NK-92 (cell line): Measurements from ENCODE around the gene CDPF1.

Source experiments
- DNase-seq: peaks from one replicate; lab custom pipeline; 2025; ENCODE audit not compliant: unreplicated experiment; lab: John Stamatoyannopoulos, UW

The CDPF1 gene

DNA sequence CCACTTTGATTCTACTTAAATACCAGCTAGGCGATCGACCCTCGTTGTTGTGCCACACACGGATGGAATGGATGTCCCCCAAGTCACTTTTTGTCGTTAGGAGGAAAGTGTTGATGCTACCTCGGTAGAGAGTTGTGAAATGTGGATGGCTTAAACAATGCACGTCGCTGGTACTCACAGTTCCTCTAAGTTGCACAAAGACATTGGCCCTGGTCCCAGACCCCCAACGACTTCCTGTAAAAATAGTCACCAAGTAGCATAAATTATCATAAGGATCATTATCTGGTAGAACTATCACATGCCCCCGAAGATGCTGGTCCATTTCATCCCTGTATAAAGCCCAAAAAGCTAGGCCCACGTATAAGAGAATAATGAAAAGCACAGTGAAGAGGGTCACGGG is 9.3 kb upstream of the CDPF1 start:
- DNase-seq, result no peak

DNA sequence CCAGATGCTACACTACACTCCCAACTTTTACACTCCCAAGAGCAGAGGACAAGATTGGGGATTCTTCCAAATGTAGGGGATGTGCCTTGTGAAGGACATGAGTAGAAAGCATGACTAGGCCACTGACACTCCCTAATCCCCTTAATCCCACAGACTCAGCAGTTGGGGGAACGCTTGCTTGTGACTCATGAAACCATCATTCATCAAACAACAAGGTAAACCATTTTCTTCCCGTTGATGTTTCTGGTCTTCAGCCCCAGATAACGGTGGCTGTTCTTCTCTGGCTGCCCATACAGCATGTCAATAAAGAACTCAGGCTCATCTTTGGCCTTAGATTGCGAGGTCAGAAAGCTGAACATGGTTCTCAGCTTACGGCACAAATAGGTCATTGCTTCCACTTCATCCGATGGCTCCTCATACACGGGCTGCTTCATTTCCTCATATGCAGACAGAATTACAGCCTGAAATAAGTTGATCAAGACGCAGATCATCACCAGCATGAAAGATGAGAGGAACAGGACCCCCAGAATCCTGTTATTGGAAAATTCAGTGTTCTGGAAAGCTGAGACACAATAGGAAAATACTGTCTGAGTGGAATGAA is 6.4 kb upstream of the CDPF1 start:
- DNase-seq, result no peak

DNA sequence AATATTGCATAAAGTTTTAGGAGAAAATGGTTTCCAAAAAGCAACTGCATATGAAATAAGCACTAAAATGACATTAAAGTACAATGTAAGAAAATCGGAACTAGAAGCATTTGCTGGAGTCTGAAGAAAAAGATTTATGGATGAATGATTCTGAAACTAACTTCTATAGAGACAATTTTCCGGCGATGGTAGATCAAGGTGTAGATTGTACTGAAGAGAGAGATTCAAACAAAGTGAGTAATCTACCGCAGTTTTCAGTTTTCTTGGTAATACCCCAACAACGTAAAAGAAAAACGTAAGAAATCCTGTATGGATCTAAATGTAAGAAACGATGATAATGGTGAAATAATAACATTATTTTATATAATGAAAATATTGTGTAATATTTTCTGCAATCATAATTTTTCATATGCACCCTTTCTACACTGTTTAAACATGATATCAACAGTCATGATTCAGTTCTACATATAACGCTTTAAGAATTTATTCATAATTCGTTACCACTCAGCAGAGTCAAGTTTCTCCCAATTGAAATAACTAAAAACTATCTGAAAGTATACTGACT is 1.8 kb upstream of the CDPF1 start:
- DNase-seq, result no peak

DNA sequence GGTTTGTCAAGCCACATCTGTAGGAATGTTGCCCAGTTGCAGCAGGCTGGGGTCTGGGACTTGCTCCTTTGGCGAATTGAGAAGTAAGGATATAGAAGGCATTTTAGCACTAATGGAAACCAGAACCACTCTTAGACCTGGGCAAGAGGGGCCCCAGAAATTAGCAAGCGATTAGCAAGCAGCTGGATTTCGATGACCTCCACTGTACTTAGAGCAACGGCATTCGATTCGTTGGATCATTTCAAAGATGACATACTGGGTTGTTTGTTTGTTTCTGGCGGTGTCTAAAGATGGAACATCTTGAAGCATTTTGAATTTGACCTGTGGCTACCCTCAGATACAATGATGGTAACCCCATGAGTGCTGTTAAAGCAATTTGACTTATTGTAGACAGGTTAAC is 1.2 kb upstream of the CDPF1 start:
- no peak for DNase-seq

DNA sequence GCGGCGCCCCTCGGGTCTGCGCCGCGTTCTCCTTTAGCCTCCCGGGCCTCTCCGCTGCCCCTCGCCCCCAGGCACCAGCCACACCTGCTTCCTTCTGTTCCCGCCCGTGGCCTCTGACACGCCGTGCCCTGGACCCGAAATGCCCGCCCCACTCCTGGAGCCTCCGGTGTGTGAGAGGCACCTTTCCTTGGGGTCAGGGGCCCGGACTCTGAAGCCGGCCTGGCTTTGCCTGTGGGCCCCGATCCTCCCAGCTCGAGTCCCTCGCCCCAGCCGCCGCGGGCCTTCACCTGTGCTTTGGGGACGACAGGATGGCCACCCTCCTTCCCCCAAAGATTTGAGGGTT is 661 bp upstream of the CDPF1 start:
- no peak for DNase-seq

DNA sequence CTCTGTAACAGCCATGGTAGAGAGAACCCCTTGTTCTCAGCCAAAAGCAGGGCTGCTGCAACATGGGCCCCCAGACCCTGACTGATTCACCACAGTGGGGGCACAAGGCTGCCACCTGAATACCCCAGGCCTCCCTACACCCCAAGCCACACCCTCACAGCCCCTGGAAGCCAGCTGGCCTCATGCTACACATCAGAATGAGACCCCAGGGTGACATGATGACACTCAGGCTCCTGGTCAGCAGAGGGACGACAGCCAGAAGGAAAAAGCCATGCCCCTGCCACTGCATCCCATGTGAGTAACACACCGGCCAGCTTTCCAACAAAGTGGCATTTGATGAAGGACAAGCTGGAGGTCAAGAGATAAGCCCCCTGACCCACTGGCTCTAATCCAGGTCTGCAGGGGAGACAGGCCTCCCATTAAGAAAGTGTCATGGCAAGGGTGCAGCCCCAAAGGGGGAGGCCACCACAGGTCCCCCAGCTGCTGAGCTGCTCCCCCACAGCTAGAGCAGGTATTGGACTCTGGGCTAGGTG is 2.6 kb downstream of the CDPF1 start:
- no peak for DNase-seq

DNA sequence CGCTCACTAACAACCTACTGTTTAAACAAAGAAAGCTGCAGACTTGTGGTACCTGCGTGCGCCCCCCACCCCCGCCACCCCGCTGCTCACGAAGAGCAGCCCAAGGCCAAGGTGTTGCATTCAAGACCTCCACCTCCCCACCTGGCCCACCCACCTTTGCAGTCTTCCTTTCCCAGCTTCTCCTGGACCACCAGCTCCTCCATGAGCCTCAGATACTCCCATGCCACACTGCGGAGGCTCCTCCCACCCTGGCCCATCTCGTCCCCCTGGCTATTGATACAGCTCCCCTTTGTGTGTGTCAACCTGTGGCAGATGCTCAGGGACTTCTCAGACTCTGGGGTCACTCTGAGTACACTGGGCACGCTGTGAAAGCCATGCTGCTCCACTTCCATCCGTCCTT is 3.9 kb downstream of the CDPF1 start:
- no peak for DNase-seq

DNA sequence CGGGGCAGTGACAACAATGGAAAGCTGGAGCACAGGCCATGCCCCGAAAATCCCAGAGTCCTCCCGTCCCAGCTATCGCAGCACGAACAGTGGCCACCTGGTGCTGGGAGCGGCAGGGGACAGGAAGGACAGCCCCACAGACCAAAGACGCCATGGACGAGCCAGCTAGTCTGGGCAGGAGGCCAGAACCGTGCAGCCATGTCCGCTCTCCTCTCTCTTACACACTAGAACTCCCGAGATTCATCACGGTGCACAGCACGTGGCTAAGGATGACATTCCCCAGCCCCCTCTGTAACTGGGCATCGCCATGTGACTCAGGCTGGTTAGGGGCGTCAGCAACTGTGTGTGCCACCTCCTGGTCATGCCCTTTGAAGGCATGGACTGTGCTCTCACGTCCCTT is 4.6 kb downstream of the CDPF1 start:
- no peak for DNase-seq

DNA sequence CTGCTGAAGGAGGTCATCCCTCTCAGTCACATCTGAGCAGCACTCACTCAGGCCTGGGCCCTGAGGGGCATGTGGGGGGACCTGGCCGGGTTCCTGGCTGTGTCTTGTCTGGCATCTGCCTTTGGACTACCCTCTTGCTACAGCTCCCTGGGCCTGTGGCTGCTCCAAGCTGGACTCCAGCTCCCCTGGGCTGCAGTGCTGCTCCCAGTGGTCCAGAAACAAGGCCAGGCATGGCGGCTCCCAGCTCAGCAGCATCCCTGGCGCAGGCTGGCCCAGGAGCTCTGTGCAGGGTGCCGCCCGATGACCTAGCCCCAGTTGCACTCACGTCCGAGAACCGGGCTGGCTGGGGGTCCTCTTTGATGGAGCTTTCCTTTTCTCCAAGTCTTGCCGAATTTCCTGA is 5.3 kb downstream of the CDPF1 start:
- DNase-seq, result no peak

DNA sequence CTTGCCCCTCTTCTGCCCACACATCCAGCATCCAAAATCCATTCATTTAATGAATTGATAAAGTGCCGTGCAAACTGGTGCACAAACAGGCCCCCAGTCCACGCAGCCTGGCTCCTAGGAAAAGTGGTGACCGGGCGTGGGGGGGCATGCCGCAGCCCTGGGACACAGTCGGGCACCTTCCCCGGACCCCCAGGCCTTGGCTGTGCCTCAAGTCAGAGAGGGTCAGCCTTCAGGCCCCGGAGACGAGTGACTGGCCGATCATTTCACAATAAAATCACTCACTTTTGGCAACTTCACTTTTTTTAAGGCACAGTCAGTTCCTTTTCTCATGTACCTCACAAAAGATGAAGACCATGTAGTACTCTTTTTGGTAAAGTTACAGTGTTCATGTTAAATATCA is 8.0 kb downstream of the CDPF1 start:
- no peak for DNase-seq

DNA sequence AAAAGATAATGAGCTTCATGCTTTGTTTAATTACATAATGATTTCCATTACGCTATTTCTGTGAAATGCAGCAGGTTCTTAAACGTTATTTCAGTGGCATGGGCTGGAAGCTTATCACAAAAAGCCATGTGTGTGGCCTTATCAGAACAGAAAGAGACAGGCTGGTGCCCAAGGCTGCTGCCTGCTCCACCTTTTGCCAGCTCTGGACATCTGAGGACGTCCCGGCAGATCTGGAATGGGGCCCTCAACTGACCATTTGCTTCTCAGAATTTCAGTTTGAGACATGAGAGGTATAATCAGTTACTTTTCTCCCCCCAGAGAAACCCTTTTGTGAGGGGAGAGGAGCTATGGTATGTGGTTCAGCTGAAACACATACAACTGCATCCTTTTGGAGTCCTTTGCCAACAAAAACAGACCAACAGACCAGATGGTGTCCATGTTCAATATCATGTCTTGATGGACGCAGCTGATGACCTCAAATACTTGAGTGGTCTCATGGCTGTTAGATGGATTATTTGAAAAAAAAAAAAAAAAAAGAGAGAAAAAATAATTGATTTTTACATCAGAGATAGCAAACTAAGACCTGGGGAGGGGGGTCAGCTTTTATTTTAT is 8.6 kb downstream of the CDPF1 start:
- DNase-seq, result no peak

DNA sequence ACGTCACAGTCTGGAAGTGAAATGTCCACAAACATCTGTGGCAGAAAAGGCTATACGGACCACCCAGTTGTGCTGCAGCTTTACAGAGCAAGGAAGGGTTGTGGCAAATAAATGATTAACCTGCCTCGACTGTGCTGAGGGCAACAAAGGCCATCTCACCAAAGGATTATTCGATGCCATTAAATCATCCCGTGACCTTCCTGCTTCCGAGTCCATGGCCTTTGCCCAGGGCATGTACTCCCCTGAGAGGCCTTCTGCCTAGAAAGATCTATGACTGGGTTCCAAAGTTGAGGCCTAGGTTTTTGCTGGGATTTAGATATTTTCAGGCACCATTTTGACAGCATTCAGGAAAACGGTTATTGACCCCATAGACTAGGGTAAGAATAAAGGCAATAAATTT is 9.2 kb downstream of the CDPF1 start:
- DNase-seq, result no peak

DNA sequence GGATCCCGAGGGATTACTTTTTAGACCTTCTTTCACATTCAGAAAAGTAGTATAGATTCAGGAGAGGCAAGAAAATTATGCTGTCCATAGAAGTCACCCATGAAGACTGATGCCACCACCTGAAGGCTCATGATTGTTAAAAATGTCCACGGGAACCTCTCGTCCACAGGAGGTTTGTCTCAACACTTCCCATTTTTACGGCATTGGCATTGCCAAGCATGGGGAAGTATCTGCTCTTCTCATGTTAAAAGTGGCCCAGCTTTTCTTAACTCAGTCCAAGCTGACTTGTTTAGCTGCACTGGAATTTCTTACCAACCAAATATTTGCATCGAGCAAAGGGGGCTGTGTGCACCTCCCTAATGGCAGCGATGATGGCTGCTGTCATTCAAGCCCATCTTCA is 9.6 kb downstream of the CDPF1 start:
- no peak for DNase-seq

DNA sequence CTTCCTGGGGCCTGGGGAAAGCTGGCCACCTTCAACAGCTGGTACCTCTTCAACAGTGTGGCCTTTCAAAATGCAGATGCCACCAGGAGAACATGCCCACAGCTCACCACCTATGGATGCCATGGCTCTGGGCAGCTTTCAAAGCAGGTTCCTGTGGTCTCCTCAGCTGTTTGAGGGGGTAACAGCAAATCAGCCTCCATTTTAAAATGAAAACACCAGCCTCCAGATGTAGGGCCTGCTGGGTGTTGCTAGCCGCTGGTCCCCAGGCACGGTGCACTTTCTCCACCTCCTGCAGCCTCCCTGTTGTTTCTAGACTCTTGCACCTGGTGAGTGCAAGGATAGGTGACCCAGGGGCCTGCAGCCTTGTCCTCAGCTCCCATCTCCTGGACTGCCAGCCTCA is 10.0 kb downstream of the CDPF1 start:
- no peak for DNase-seq

DNA sequence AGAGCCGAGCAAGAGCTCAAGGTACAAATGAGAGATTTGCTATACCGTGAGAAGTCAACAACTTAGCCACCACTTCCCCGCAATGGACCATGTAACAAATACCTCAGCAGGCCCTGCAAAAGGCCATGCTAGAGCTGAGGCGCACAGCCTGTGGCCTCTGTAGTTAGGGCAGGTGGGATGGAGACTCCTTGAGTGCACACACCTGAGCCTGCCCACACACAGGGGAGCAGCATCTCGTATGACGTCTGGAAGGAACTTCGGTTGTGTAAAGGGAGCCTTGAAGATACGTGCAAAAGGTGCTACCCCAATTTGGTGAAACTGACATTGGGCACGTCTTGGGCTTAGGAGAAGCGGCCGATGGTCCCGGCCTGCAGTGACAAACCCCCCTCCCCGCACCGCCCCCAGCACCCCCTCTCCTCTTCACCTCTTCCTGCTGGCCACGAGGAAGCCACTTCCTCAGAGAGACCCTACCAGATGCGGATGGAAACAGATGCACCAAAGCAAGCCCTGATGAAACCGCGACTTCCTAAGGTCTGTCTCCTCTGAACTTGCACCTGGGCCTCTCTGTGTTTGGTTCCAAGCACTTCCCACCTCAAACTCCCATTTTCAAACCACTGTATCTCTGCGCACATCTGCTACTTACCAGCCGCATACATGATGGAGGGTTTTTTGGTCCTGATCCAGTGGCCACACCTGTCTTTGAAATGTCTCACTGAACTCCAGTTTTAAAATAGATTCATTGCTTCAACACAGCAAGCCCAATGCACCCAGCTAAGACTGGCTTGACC is 10.6 kb downstream of the CDPF1 start:
- no peak for DNase-seq

DNA sequence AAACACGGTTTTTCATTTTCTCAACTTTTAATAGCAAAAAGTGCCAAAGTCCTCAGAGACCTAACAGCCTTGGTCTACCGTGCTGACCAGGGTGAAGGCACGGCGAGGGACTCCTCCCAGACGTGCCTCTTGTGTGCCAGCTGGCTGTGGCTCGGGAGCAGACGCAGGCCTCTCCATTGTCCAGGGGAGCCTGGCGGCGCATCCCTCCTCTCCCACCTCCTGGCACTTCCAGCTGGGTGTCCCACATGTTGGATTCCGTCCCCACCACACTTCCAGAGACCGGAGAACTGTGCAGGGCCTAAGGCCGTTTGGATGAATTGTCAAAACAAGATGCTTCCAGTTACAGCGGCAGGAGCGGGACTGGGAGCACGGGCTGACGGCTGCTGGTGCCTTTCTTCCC is 11.6 kb downstream of the CDPF1 start:
- DNase-seq, result no peak

DNA sequence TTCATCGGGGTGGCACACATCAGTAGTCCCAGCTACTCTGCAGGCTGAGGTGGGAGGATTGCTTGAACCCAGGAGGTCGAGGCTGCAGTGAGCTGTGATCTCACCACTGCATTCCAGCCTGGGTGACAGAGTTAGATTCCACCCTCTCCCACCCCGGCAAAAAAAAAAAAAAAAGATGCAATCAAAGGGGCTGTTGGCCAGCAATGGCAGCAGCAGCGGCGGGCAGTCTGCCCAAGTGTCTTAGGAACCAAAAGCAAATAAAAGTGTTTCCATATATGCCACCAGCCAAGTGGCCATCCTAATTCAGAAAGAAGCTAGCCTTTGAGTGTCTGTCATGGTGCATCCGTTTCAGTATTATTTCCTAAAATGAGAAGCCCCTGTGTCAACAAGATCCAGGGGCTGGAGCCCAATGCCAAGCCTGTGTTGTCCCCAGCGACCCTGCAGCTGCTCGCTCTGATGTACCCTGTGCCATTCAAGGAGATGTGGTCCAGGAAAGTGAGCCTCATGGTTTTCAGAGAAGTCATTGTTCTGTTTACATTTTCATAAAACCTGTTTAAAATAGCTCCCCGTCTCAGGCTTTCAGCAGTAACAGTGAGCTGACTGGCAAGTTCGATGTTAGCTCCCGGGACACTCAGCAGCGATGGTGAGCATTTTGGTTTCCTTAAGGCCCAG is 12.5 kb downstream of the CDPF1 start:
- DNase-seq, result no peak

DNA sequence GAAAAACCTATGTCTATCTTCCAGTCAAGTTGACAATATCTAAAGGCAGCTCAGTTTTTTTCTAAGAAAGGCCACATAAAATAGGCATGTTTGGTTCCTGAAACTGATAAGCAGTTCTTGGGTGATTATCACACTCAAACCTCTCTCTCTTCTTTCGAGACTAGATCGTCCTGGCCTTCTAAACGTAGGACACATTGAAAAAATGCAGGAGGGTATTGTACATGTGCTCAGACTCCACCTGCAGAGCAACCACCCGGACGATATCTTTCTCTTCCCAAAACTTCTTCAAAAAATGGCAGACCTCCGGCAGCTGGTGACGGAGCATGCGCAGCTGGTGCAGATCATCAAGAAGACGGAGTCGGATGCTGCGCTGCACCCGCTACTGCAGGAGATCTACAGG is 15.1 kb downstream of the CDPF1 start:
- no peak for DNase-seq

DNA sequence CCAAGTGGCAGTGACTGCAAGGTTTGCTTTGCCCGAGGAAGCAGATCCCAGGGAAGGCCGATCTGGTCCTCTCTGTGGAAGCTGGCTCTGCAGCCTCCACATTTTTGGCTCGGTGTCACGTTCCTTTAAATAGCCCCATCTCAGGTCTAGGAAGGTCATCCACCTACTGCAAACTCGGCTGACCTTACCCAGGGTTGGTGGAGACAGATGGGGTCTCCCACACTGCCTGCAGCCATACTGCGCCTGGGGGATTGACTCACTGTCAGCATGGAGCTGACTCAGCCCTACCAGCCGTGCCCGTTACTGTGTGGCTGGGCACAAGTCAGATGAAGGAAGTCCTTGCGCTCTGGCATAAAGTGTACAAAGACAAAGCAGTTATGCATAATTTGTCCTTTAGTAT is 16.9 kb downstream of the CDPF1 start:
- DNase-seq, result no peak

DNA sequence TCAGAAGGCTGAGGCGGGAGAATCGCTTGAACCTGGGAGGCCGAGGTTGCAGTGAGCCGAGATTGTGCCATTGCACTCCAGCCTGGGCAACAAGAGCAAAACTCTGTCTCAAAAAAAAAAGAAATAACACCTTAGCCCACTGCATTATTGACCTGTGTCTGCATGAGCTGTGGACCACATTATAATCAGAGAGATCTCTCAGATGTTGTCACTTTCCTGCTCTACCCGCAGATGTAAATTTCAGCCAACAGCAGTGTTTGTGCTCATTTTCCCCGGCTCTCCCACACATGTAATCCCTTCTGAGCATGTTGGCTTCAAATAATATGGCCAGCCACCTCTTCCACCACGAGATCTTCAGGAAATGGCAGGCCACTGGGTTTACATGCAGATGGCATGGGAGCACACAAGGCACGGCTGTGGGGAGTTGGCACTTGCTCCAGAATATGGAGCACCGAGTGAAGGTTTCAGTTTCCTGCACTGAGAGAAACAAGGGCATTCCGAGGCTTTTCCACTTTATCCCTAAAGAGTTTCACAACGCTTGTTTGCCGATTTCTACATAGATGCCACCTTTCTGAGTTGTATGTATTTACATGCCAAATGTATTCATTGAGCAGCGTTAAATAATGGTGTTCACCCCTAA is 19.7 kb downstream of the CDPF1 start:
- no peak for DNase-seq

DNA sequence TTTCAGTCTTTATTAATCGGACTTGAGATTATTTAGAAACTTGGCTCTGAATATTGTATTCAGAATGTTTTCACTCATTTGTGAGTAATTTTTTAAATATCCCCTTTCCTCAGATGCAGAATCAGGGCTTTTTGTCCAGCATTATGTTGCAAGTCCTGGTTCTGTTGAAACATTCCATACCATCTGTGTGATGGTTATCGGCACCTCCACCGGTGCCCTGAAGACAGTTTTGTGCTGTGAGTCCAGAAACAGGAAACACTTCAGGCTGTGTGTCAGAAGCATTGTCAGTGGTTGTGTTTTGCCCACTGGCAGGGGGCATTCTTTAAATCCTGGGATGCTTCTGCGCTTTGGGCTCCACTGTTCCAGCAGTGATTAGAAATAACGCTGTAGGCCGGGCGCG is 20.4 kb downstream of the CDPF1 start:
- DNase-seq, result no peak
